DND-41 (cell line): ENCODE measurements around the gene CCDC120.
A peak's percentile ranks its signal among the peaks of the same experiment; 100 is the strongest.

Experiments used
- ATAC-seq: fragments of 200-7000 bp; cut with Tn5 transposase; 3 replicates; pipeline ENCODE4 v1.9.1; 2021; ENCODE audit warnings: low read depth; ENCODE audit not compliant: insufficient read depth
- DNase-seq: peaks from one replicate; pipeline ENCODE4 v3.0.0-alpha.2; 2020
- H2AFZ ChIP-seq: 2 replicates; pipeline ENCODE4 v1.6.0; 2012; ENCODE audit warnings: low read depth, low read length
- H3K27ac ChIP-seq: 2 replicates; pipeline ENCODE4 v1.5.1; 2012; ENCODE audit warnings: low read length, inconsistent platforms
- H3K27me3 ChIP-seq: fragments of 200-600 bp; sonication (generic); 2 replicates; pipeline ENCODE4 v1.6.0; 2012; ENCODE audit warnings: low read length, mild to moderate bottlenecking, inconsistent platforms; ENCODE audit not compliant: insufficient read depth, poor library complexity
- H3K36me3 ChIP-seq: 2 replicates; pipeline ENCODE4 v1.5.1; 2012; ENCODE audit warnings: low read length, inconsistent platforms; ENCODE audit not compliant: insufficient read depth
- H3K4me1 ChIP-seq: 2 replicates; pipeline ENCODE4 v1.5.1; 2012; ENCODE audit warnings: mild to moderate bottlenecking, low read length; ENCODE audit not compliant: insufficient read depth
- H3K4me2 ChIP-seq: 2 replicates; pipeline ENCODE4 v1.6.0; 2012; ENCODE audit warnings: mild to moderate bottlenecking, moderate library complexity, low read length, inconsistent platforms; ENCODE audit not compliant: insufficient read depth
- H3K4me3 ChIP-seq, 2 experiments: fragments of 200-600 bp in 1 of 2; shearing (Covaris generic) in 1 of 2; 2 replicates each; pipeline ENCODE4 v1.5.1; 2012 to 2016; ENCODE audit warnings: inconsistent platforms in 2 of 2, low read length in 2 of 2, mild to moderate bottlenecking in 2 of 2, low read depth in 1 of 2, moderate library complexity in 1 of 2
- H3K79me2 ChIP-seq: 2 replicates; pipeline ENCODE4 v1.6.0; 2012; ENCODE audit warnings: low read length, inconsistent platforms; ENCODE audit not compliant: insufficient read depth
- H3K9ac ChIP-seq: 2 replicates; pipeline ENCODE4 v1.6.0; 2012; ENCODE audit warnings: low read depth, mild to moderate bottlenecking, inconsistent platforms, low read length, moderate library complexity
- H3K9me3 ChIP-seq: 2 replicates; pipeline ENCODE4 v1.5.1; 2012; ENCODE audit warnings: low read length, moderate library complexity, mild to moderate bottlenecking, inconsistent platforms; ENCODE audit not compliant: insufficient read depth, severe bottlenecking
- H4K20me1 ChIP-seq: 2 replicates; pipeline ENCODE4 v1.6.0; 2012; ENCODE audit warnings: low read length; ENCODE audit not compliant: insufficient read depth
- CTCF ChIP-seq: IDR thresholded peaks from 2 replicates; pipeline ENCODE4 v1.5.1; 2012; ENCODE audit warnings: borderline replicate concordance, low read length, moderate library complexity, mild to moderate bottlenecking; ENCODE audit not compliant: poor library complexity, severe bottlenecking; ENCODE audit errors: extremely low read depth
- EZH2 ChIP-seq: IDR thresholded peaks from 3 replicates; pipeline ENCODE4 v1.6.1; 2012; ENCODE audit warnings: borderline replicate concordance, low read depth, mild to moderate bottlenecking, moderate library complexity, low read length, inconsistent platforms; ENCODE audit not compliant: severe bottlenecking

The CCDC120 gene

DNA sequence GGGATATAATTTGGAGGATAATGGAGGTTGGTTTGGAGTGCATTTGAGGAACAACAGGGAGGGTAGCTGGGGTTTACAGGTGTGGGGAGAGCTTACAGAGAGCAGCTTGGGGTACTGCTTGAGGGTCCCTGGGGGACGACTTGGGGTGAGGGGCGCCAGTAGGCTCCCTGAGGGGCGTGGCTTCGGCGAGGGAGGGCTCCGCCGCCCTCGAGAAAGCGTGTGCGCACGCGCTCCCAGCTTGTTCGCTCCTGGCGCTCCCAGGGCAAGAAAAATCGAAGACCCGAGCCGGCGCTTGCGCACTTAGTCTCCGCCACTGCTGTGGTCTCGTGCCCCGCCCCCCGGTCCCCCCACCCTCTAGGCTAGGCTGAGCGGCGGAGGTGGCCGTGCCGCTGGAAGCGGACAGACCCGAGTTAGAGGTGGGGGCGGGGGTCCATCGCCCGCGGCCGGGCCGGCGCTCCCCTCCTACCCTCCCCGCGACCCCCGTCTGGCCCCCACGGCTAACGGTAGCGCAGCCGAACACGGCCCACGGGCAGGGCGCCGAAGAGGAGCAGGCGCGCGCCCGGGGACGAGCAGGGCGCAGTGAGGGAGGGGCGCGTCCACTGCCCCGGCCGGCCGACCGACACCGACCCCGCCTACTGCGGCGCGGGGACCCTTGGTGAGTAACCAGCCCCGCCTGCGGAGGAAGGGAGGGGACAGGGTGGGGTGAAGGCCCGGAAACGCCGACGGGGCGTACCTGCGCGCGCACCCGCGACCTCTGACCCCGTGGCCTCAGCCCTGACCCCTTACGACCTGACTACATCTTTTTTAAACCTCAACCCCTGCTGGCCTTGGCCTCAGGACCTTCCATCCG is 5.4 kb upstream of the CCDC120 start:
- peak overlapping the region; percentile 40 to 78; a peak in 3 of 4 replicates for H3K4me3 ChIP-seq
- H3K27ac ChIP-seq, result peak overlapping the region; percentile 82
- no peaks in the 10 kb centered on the region for H3K9me3 ChIP-seq
- ATAC-seq (peak; percentile 92), DNase-seq (peak; percentile 88)
- TF ChIP-seq EZH2 (no peak), CTCF (no peak)
- H3K27me3 ChIP-seq, result no peaks in the 10 kb centered on the region
- H2AFZ ChIP-seq, result peak overlapping the region; percentile 96
- peak overlapping the region; percentile 89 for H3K9ac ChIP-seq
- peaks cover 31% of the 10 kb centered on the region for H3K4me1 ChIP-seq
- H3K79me2 ChIP-seq, result peaks cover 49% of the 10 kb centered on the region
- no peaks in the 10 kb centered on the region; the same call in 1 of the 2 replicates for H4K20me1 ChIP-seq
- peak overlapping the region; percentile 85 for H3K4me2 ChIP-seq
- no peaks in the 10 kb centered on the region for H3K36me3 ChIP-seq

- Histone ChIP-seq H3K27ac (peak overlapping the region; percentile 65), H3K9ac (peak overlapping the region; percentile 89)
Observed at GRCh38 chrX:49054073-49054762, 4.6 kb upstream of the CCDC120 start.

GRCh38 chrX:49059201-49059600 is 402 bp downstream of the CCDC120 start:
- Histone ChIP-seq H3K9me3 (no peaks in the 10 kb centered on the region), H3K4me3 (no peak overlapping the region), H4K20me1 (no peaks in the 10 kb centered on the region; the same call in 1 of the 2 replicates), H3K9ac (no peak overlapping the region), H3K36me3 (peaks cover 15% of the 10 kb centered on the region), H3K27ac (no peak overlapping the region), H3K79me2 (peaks cover 41% of the 10 kb centered on the region), H3K4me2 (no peak overlapping the region), H3K27me3 (no peaks in the 10 kb centered on the region), H2AFZ (no peak overlapping the region), H3K4me1 (peaks cover 18% of the 10 kb centered on the region)
- TF ChIP-seq CTCF (no peak), EZH2 (no peak)
- no peak for DNase-seq
- no peak for ATAC-seq

More at GRCh38 chrX:49054073-49054762, 4.6 kb upstream of the CCDC120 start:
- H2AFZ ChIP-seq, result peak overlapping the region; percentile 96
- peak overlapping the region; percentile 40 to 78; a peak in 3 of 4 replicates for H3K4me3 ChIP-seq
- H3K79me2 ChIP-seq, result peaks cover 53% of the 10 kb centered on the region
- no peak for DNase-seq
- no peaks in the 10 kb centered on the region for H3K9me3 ChIP-seq
- peak overlapping the region; percentile 85 for H3K4me2 ChIP-seq
- no peaks in the 10 kb centered on the region for H3K27me3 ChIP-seq
- no peak for TF ChIP-seq CTCF
- no peak for TF ChIP-seq EZH2
- ATAC-seq, result no peak
- no peaks in the 10 kb centered on the region; the same call in 1 of the 2 replicates for H4K20me1 ChIP-seq
- peaks cover 31% of the 10 kb centered on the region for H3K4me1 ChIP-seq
- H3K36me3 ChIP-seq, result no peaks in the 10 kb centered on the region
